Right hindlimb (tissue), 1 donor: Measurements from ENCODE around the gene PAX3.

Source experiments
- DNase-seq: peaks from one replicate; pipeline ENCODE4 v3.0.0-alpha.2; 2018

PAX3 gene

DNA sequence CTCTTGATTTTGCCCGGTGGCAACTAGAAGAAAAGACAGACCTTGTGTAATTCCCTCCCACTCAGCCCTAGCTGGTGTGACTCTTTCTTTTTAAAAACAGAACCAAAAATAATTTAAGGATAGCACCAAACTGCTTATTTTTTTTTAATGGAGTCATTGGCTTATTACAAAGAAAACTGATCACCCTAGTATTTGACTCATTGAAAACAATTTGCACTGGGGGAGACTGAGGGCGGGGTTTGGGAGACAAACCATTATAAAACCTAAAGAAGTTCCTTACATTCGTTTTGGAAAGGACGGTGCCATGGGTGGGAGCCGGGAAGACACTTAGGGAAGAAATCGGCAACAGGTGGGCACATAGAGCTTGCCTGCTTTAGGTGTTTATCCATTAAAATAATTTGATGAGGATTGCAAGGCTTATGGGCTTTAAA, 2.5 kb downstream of the PAX3 start:
- no peak for DNase-seq

DNA sequence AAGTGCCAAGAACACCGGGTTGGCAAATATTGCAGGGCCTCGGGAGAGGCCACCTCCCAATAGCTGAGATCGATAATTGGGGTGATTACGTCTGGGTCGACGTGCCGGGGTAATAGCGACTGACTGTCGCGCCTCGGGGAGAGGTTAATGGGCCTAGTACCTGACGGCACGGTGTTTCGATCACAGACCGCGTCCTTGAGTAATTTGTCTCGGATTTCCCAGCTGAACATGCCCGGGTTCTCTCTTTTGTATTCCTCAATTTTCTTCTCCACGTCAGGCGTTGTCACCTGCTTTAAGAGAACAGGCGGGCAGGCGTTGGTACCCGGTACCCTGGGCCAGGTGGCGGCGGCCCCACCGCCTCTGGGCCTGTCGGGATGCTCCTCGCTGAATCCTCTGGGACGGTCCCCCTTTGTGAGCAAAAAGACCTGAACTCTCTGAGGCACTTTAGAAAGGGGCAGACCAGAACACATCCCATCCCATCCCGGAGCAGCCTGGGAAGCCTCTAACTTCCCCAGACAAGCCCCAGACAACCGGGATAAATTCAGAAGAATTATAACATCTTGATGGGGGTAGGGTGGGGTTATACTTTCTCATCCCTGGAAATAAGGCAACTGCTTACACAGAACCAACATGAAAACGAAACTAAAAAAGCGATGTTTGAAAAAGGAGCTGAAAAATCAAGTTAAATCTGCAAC, 3.3 kb downstream of the PAX3 start:
- no peak for DNase-seq

DNA sequence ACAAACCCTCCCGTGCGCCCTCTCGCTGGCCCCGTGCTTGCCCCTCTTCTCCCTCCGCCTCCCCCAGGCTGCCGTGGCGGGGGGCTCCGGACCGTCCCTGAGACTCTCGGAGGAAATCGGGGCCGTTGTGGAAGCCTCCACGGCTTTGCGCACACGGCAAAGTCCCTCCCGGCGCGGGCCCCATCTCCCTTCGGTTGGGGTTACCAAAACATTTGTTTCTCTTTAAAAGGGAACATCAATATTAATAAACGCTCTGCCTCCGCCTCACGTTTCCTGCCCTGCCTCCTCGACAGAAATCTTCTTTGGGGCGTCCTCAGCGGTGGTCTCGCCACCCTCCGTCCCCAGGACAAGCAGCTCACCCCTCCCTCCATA, 3.8 kb downstream of the PAX3 start:
- DNase-seq, result no peak

DNA sequence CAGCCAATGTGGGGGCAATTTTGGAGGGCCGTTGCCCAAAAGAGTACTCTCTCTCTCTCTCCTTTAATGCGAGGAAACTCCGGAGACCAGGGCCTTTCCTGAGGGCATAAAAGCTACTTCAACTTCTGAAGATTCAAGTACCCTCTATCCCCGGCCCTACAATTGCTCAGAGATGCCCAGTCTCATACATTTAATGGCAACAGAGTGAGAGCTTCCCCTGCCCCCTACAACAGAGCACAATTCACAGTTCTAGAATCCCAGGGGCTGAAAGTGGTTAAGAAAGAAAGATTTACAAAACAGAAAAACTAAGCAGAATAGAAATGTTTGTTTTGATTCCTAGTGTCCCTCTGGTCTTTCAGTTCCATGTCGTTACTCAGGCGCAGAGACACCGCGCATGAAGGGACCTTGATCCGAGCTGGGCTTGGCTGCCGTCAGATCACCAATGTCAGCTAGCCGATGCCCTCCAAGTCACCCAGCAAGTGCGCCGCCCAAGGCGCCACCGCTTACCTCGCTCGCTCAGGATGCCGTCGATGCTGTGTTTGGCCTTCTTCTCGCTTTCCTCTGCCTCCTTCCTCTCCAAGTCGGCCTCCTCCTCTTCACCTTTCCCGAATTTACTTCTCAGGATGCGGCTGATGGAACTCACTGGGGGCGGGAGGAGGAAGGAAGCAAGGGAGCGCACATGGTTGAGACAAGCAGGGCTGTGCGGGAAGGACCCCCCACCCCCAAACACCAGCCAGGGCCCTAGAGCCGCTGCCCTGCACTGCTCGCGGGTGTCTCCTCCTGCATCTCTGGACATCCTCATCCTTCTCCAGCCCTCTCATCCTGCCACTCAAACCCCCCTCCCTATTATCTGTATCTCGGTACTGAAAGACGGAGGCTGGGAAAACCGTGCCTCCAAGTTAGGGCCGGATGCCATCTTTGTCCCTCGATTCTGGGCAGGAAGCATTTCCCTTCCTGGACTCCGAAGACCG, 4.9 kb downstream of the PAX3 start:
- DNase-seq, result no peak

DNA sequence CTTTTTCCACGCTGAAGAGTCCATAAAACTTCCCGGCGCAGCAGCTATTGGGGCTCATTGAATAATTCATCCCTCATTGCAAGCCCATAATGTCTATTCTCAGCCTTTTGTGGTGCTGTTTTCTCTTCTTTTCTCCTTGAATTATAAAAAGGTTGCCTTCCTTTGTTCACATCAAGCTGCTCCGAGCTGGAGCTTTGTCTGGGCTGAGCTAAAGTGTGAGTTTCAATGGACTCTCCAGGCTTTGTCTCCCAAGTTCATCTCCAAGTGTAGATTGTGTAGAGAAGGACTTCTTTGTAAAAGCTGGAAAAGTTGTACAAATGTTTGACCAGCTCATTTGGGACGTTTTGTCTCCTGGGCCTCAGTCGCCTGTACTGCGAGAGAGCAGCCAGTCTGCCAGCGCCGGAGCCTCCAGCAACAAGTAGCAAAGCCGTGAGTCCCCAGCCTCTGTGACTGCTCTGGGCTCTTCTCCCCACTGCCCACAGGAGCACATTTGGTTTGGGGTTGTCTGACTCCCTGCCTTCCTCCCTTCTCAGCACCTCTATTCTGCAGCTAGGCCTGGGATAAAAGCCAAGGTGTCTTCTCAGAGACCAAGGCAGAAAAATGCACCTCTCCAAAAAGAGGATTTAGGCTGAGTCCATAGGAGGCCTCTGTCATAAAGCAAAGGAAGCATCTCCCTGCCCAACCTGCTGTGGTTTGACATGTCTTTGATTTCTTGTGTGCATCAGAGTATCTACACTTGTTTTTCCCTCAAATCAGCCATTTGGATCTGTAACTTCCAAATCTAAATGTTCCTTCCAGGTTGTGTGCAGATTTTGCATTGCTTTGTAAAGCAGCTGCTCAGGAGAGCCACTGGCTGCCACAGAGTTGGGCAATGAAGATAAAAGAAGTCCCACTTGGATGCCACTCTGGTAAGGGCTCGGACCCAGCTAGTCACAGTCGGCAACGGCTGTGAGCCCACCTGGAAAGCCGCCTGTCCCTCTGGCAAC, 6.4 kb downstream of the PAX3 start:
- no peak for DNase-seq

DNA sequence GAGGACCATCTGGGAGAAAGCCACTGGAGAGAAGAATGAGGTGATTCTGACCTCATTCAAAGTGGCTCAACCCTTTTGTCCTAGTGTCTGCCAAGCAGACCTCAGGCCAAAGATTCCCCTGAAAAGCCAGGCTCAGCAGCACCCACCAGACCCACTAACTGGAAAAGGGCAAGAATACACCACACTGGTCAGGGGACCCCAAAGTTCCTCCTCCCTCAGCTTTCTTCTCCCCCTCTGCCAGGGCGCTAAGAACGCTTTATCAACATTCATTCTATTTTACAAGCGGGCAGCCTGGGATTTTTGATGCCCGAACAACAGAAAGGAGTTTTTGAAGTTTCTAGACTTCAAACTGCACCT, 7.3 kb downstream of the PAX3 start:
- DNase-seq, result no peak

DNA sequence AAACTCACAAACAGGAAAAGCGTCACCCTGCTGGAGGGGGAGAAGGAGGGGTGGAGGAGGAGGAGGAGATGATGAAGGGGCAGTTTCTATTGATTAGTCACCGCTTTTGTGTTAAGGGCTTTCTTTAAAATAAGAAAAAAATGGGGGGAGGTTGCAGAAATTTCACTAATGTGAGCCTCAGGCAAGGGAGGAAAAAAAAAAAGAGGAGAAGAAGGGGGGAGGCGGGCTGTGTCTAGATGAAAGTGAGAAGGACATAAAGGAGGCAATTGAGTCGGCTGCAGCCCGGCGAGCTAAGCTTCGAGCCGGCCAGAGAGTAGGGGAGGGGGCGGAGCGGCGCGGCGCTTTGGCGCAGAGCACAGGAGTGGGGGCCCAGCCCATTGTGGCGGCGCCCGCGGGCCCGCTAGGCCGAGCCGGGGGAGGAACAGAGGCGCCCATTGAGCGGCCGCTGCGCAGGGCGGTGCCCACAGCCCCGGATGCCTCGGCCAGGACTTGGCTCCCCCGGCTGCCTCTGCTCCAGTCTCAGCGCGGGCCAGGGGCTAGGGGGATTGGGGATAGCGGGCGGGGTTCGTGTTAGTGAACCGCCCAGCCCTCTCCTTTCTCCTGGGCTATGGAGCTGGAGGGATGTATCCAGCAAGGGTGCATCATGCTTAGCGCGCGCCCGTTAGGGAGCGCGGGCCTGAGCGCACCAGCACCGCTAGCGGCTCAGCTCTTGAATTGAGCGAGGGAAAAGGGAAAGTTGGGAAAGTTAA, 7.9 kb downstream of the PAX3 start:
- no peak for DNase-seq

DNA sequence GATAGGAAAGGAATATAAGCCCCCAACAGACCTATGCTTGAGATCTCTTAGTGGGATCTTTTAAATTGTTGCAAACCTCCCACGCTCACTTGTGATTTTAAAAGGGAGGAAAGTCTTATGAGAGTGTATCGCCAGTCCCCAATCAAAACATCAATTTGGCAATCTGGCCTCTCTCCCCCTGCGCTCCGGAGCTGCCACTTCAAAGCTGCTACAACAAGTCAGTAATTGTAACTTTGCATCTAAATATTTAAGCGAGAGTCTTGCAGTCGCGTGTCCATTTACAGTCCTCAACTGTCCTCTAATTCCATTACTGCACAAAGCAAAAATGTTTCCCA, 8.4 kb downstream of the PAX3 start:
- DNase-seq, result no peak

DNA sequence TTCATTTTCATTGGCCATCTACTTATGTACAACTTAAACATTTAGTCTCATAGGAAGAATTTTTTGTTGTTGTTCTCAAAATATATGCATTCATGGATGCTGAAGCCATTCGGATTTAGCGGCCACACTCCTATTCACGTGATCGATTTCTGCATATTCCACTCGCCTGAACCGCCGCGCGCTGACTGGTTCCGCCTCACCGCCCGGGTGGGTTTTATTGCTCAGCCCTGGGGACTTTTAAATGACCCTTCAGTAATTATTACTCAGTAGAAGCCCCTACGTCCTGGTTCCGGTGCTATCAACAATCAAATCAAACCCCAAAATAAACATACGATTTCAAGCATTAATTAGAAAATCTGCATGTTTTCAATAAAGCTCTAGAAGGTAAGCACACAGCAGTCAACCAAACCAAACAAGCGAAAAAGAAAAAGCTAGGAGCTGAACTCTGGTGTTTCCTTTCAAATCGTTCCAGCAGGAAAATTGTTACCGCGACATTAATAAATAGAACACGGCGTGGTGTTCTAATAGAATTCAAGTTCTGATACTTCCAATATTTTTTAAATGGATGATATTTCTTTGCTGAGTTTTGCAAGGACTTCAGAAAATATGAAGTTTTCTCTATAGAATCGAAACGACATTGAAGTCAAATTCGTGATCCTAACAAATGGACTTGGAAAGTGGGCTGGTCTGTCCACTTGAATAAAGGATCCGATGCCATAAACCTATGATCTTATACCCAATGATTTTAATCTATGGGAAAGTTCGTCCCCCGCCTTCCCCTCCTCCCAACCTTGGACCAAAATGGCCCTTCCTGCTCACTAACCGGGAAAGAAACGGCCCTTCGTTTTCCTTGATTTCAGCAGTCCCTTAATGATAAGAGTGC, 9.3 kb downstream of the PAX3 start:
- no peak for DNase-seq

DNA sequence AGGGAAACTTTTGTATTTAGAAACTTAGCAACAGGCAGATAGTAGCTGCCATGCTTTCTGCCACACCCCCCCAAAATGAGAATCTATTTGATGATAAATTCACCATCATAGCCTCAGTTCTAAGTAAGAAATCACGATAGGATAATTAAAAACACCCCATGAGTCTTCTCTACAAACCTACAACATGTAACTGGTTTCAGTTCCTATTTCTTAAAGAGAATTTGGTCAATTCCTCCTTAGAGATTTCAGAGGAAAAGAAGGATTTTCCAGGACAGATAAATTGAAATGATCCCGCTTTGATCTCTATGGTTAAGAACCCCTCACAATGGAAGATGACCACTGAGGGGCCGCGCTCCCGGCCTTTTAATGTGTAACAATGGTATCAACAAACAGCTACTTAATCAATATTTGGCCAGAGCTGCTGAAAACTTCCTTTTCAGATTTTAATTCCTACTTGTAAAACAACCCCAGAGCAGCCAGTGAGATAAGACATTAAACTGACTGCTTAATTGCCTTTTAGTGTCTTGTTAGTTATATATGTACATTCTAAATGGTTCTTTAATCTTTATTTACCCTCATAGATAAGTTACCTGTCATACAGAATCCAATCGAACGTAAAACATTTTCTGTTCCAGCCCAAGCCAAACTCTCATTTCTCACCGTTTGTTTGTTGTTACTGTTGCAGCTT, 10.1 kb downstream of the PAX3 start:
- no peak for DNase-seq

DNA sequence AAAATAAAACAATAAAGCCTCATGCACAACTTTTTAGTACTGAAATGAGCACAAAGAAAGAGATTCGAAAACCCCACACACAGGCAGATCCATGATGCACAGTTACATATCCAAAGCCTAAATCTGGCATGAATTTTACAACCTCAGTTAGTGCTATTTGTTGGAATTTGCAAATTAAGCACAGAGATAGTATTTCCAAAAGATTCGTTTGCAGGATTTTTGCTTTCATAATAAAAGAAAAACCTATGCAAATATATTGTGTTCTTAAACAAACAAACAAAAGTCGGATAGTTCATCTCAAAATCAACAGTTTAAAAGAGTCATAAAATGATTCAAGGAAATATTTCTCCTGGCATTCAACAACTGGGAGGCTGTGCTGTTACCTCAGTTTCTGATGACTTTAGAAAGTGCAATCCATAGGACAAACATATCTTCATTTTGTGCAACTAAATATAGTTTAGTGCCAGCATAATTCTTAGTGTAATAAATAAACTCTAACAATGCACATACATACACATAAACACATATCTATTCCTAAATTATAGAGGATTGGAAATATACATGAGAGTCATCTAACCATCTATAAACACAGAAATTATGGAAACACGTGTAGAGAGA, 10.8 kb downstream of the PAX3 start:
- DNase-seq, result no peak

DNA sequence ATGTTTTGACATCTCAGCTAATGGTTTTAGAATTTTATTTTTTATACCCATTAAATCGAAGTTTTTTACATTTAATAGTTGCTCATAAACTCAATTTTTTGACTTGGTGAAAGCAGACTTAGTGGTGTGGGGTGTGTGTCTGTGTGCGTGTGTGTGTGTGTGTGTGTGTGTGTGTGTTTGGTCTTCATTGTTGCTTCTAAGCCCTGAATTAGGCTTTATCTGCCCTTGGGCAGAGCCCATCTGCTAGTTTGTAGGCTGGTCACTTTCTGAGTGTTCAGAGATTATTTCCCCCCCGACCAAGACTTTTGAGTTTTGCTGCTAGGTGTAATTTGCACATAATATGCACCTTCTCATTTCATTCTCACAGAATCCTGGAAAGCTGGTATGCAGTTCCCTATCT, 14.3 kb downstream of the PAX3 start:
- no peak for DNase-seq

DNA sequence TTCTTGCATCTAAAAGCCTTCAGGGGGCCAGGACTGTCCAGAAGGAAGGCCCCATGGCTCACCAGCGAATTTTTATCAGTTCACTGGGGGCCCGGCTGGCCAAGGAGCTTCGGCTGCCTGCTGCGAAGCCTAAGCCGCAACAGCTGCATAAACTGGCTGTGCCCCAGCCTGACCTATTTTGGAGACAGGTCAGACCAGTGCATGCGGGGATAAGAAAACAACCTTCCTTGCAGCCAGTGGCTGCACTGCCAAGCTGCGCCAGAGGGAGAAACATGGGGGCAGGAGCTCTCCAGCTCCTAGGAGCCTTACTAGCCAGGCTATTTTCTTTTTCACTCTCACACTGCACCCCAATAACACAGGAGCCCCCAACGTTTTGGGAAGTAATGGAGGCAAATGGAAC, 15.2 kb downstream of the PAX3 start:
- no peak for DNase-seq

DNA sequence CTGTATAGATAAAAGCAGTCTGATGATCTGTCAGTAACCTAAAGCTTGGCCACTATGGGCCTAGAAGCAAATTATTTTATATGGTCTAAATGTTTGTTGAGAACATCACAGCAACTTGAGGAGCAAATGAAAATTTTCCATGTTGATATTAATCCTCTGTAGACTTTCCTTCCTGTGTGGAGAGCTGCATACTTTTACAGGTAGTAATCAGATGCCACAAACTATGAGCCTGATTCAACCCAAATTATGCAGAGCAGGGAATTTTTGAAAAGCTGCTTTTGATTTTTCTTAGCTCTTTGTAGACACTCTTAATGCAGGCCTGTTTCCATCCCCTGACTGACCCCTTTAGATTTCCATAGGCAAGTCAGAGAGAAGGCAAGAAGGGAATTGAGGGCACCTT, 17.3 kb downstream of the PAX3 start:
- no peak for DNase-seq

DNA sequence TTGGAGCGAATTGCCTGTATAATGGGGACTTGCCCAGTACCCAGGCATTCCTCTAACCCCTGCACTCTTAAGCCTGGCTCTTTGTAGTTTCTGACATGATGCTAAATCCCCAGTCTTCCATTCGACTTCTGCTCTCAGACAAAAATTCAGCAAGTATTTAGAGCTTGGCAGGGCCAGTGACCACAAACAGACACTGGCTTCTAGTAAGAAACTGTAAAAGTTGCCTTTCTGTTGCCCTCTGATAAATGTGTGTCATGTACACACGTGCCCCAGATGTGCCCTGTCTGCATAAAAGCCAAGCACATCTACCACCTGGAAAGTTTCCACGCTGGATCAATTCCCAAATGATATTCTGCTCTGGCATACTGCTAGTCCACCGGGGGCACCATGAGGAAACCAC, 18.0 kb downstream of the PAX3 start:
- DNase-seq, result no peak

DNA sequence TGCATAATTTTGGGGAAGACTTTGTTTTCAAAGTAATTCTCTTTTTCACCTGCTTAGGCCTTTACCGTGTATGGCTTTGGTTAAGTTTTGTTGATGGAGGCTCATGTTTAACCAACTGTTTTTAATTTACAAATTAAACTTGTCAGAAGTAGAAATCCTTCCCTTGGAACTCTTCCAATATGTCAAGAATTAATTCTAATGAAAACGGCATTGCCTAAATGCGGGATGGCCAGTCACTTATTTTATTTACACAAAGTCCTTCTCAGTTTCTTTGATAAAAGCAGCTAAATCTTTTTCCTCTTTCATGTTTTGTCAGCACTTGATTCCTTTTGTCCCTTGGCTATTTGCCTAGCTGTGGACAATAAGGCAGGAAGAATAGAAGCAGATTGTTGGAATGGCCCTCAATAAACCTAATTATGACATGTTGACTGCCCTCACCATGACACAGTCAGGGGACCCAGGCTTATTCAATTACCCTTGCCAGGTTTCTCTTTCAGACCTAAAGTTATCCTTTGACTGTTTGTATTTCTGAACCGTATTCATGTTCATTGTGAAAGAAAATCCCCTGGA, 26.3 kb downstream of the PAX3 start:
- DNase-seq, result no peak

DNA sequence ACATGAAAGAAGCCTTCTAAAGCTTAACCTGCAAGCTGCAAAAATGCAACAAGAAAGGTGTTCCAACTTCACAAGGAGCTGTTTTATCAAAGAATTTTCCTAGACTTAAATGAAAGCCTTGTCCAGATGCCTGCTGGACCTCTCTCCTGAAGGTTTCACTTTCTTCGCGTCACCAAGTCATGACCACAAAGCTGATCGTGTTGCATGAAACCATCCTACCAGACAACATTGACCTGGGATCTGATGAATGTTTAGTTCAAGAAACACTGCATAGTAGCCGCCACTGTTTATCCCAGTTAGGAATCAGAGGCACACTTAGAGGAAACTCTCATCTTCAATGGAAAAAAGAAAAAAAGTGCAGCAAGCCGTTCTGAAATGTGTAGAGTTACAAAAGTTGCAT, 26.9 kb downstream of the PAX3 start:
- DNase-seq, result no peak

DNA sequence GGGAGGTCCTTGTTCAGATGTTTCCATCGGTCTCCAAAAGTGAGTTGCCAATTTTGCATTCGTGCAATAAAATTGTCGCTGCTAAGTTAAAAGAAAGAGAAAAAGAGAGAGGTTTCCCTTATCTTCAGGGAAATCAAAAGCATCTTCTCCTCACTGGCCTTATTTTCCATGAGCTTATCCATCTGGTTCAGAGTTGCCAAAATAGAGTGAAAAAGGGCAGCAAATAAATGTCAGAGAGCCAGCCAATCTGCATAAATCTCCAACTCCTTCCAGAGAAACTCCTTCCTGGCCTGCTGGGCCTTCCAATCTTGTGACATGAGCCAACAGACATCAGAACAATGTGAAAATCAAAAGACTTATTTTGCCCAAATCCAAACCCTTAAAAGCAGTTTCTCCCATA, 28.4 kb downstream of the PAX3 start:
- DNase-seq, result no peak

DNA sequence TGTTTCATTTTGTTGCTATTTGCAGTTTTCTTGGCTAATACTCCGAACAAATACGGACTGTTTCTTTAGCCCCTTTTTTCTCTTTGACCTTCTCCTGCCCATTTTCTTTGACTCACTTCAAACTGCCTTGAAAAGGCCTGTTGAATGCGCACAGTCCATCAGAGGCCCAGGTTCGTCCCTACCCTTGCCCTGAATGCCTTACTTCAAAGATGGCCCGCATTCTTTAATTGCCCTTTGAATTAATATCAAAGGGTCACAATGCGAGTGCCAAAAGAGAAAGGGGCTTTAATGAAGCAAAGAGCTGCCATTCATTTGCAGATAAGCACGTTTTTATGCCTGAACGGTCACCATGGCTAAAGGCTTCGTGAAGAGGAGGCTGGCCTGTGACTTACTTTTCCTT, 29.7 kb downstream of the PAX3 start:
- no peak for DNase-seq
